ENCODE data around the gene MTERF2. TPM values are rescaled to one million over a fixed set of nuclear protein-coding genes. Genes with fewer than 3 reads are reported as not detected.

The MTERF2 gene
- total RNA-seq, 1 experiment from 2014 or later, result 5.0 TPM

DNA sequence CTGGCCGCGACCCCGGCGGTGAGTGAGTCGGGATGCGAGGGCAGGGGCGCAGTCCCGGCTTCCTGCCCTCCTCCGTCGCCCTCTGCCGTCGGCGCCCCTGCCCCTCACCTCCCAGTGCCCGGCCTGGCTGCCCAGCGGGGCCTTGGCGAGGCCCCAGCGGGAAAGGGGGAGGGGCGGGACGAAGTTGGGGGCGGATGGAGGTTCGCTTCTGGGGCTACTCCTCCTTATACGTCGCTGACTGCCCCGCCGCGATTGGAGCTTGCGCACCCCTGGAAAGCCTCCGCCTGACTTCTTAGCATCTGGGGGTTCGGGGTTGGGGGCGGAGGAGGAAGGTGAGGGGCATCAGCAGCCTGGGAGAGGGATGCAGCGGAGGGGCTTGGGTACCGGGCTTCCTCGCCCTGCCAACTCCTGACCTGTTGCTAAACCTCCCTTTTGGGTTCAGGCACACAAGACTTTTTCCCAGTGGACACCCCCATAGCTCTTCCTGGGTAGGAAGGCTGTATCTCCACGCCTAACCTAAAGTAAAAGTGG lies 30.8 kb downstream of the MTERF2 start:
- Histone ChIP-seq H3K79me1 (ENCODE audit: insufficient read depth, low read depth, low read length, poor library complexity, severe bottlenecking) (no peaks in the 10 kb centered on the region), H3K4ac (ENCODE audit: low read depth, low read length) (no peak overlapping the region), H2BK20ac (ENCODE audit: low read depth, low read length, poor library complexity, severe bottlenecking) (no peak overlapping the region), H2BK15ac (ENCODE audit: low read depth, low read length) (no peak overlapping the region), H3K4me1 (ENCODE audit: insufficient read depth, low read length) (no peaks in the 10 kb centered on the region), H2BK120ac (ENCODE audit: low read depth, low read length, poor library complexity, severe bottlenecking) (no peak overlapping the region), H3K4me2 (ENCODE audit: insufficient read depth, insufficient read length, low read length) (peak overlapping the region; percentile 96), H4K5ac (ENCODE audit: insufficient read length, low read depth, low read length) (no peak overlapping the region), H4K91ac (ENCODE audit: insufficient read length, low read depth, low read length) (no peak overlapping the region), H3K56ac (ENCODE audit: insufficient read length, low read depth, low read length) (no peak overlapping the region), H4K8ac (replicated peaks; ENCODE audit: insufficient read length, low read depth, low read length) (no peak overlapping the region), H3K23ac (ENCODE audit: insufficient read length, low read depth, low read length) (no peak overlapping the region), H2AK5ac (ENCODE audit: insufficient read length, low read length) (no peak overlapping the region), H3K79me2 (ENCODE audit: insufficient read depth, low read length) (0 out of 2 replicates have a peak, but pooled peaks cover 2% of the 10 kb centered on the region), H2AFZ (ENCODE audit: low read length) (no peak overlapping the region), H4K20me1 (ENCODE audit: control insufficient read depth, insufficient read depth, insufficient read length) (no peaks in the 10 kb centered on the region), H3K27ac (ENCODE audit: insufficient read length, low read depth, low read length) (no peak overlapping the region), H3K23me2 (ENCODE audit: insufficient read length, low read depth, low read length, poor library complexity, severe bottlenecking) (peaks cover 10% of the 10 kb centered on the region), H3K9ac (ENCODE audit: extremely low read depth, insufficient read length, low read length) (peak overlapping the region; percentile 54), H3K14ac (ENCODE audit: insufficient read depth, low read length) (peak overlapping the region; percentile 7; the same call in 1 of the 2 replicates), H3K18ac (ENCODE audit: insufficient read length, low read depth, low read length) (no peak overlapping the region), H3K27me3 (ENCODE audit: insufficient read depth, low read length) (no peaks in the 10 kb centered on the region; the same call in 1 of the 2 replicates), H2BK5ac (ENCODE audit: insufficient read length, low read length) (no peak overlapping the region), H3K9me3 (ENCODE audit: control insufficient read depth, low read depth, low read length) (no peaks in the 10 kb centered on the region), H2BK12ac (ENCODE audit: insufficient read length, low read depth, low read length) (no peak overlapping the region), H3T11ph (ENCODE audit: low read length) (no peak overlapping the region)
- DNase-seq, result peak; percentile 84
- Mint-ChIP-seq H3K4me3 (peak overlapping the region; percentile 88 to 98), H3K27ac (no peak overlapping the region; a peak in 1 of 7 replicates), H3K36me3 (ENCODE audit: insufficient read depth in 1 of 3, low read depth in 3 of 3) (no peaks in the 10 kb centered on the region; a peak in 1 of 7 replicates), H3K9me3 (no peaks in the 10 kb centered on the region; a peak in 1 of 5 replicates), H3K27me3 (ENCODE audit: low read depth) (peaks cover 29% of the 10 kb centered on the region), H3K4me1 (peaks cover 13% of the 10 kb centered on the region in 2 experiments)
- no CpG with 5 or more reads among the region's 34 CpGs for WGBS (ENCODE audit: extremely low coverage, insufficient read length, low lambda C conversion rate)
- TF ChIP-seq, protein P1, sequence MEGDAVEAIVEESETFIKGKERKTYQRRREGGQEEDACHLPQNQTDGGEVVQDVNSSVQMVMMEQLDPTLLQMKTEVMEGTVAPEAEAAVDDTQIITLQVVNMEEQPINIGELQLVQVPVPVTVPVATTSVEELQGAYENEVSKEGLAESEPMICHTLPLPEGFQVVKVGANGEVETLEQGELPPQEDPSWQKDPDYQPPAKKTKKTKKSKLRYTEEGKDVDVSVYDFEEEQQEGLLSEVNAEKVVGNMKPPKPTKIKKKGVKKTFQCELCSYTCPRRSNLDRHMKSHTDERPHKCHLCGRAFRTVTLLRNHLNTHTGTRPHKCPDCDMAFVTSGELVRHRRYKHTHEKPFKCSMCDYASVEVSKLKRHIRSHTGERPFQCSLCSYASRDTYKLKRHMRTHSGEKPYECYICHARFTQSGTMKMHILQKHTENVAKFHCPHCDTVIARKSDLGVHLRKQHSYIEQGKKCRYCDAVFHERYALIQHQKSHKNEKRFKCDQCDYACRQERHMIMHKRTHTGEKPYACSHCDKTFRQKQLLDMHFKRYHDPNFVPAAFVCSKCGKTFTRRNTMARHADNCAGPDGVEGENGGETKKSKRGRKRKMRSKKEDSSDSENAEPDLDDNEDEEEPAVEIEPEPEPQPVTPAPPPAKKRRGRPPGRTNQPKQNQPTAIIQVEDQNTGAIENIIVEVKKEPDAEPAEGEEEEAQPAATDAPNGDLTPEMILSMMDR (conservative IDR thresholded peaks at IDR 0.05), result peak; percentile 50

Data from H9 (cell line).